ENCODE measurements around the gene KRT86. TPM values are rescaled to one million over a fixed set of nuclear protein-coding genes. Genes with fewer than 3 reads are reported as not detected.

KRT86 gene
- total RNA-seq, 1 donor from 2014 or later: 1.1 TPM

DNA sequence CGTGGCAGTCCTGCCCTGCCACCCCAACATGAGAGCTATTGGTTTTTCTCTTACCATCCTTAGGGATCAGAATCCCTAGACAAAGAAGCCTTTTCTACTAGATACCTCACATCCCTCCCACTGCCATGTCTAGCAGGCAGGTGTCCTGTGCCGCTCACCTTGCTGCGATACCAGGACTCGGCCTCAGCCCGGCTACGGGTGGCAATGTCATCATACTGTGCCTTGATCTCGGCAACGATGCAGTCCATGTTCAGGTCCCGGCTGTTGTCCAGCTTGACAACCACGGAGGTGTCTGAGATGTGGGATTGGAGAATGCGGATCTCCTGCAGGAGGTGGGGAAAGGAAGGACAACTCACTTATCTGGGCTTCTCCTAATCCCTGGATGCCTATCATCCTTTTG is 42.3 kb downstream of the KRT86 start:
- Histone ChIP-seq H3K27ac (no peak overlapping the region), H3K4me3 (no peak overlapping the region), H3K9me3 (no peaks in the 10 kb centered on the region), H3K4me1 (no peaks in the 10 kb centered on the region), H3K36me3 (no peaks in the 10 kb centered on the region), H3K27me3 (peaks cover 30% of the 10 kb centered on the region)
- TF ChIP-seq, protein P1, sequence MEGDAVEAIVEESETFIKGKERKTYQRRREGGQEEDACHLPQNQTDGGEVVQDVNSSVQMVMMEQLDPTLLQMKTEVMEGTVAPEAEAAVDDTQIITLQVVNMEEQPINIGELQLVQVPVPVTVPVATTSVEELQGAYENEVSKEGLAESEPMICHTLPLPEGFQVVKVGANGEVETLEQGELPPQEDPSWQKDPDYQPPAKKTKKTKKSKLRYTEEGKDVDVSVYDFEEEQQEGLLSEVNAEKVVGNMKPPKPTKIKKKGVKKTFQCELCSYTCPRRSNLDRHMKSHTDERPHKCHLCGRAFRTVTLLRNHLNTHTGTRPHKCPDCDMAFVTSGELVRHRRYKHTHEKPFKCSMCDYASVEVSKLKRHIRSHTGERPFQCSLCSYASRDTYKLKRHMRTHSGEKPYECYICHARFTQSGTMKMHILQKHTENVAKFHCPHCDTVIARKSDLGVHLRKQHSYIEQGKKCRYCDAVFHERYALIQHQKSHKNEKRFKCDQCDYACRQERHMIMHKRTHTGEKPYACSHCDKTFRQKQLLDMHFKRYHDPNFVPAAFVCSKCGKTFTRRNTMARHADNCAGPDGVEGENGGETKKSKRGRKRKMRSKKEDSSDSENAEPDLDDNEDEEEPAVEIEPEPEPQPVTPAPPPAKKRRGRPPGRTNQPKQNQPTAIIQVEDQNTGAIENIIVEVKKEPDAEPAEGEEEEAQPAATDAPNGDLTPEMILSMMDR (IDR thresholded peaks at IDR 0.05): no peak
- DNase-seq: no peak
- intact Hi-C loops (cut with DNase I): no loop called here
- no peak for ATAC-seq

GRCh38 chr12:52317468-52318052 is 43.1 kb downstream of the KRT86 start:
- no peak overlapping the region for H3K4me3 ChIP-seq
- H3K9me3 ChIP-seq: no peaks in the 10 kb centered on the region
- no peak overlapping the region for H3K27ac ChIP-seq
- intact Hi-C loops (cut with DNase I): no loop called here
- H3K4me1 ChIP-seq: no peaks in the 10 kb centered on the region
- DNase-seq (no peak), ATAC-seq (no peak)
- H3K36me3 ChIP-seq: no peaks in the 10 kb centered on the region
- TF ChIP-seq, protein P1 (IDR thresholded peaks at IDR 0.05): no peak
- H3K27me3 ChIP-seq: peaks cover 24% of the 10 kb centered on the region

DNA sequence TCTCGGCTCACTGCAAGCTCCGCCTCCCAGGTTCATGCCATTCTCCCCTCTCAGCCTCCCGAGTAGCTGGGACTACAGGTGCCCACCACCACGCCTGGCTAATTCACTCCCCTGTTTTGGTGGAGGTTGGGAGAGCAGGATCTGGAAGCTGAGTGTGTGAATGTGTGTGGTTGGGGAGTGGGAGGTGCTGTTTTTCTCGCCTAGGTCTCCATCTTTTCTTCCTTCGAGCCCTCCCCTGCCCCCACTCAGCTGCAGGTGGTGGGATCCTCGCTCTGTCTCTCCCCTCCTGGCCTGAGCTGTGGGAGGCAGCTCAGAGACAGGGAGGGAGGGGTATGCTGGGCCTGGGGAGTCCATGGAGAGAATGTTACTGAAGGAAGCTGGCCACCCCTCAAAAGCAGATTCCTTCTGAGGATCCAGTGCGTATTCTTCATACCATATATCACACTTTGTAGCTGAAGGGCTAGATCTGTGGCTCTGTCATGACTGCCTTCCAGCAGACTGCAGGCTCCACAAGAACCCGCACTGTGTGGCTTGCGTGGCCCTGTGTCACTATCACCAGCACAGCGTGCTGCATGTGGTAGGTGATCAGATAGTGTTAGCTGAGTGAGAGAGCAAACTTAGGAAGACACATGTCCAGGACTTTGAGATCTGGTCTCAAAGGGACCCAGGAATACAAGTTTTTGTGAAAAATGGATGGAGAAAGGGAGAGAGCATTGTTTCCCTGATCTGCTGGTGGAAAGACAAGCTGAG is 44.0 kb downstream of the KRT86 start:
- TF ChIP-seq, protein P1 (IDR thresholded peaks at IDR 0.05): no peak
- intact Hi-C loops (cut with DNase I): no loop called here
- no peaks in the 10 kb centered on the region for H3K9me3 ChIP-seq
- H3K27ac ChIP-seq: no peak overlapping the region
- ATAC-seq (no peak), DNase-seq (no peak)
- H3K4me1 ChIP-seq: no peaks in the 10 kb centered on the region
- H3K27me3 ChIP-seq: peaks cover 23% of the 10 kb centered on the region
- no peak overlapping the region for H3K4me3 ChIP-seq
- H3K36me3 ChIP-seq: no peaks in the 10 kb centered on the region

DNA sequence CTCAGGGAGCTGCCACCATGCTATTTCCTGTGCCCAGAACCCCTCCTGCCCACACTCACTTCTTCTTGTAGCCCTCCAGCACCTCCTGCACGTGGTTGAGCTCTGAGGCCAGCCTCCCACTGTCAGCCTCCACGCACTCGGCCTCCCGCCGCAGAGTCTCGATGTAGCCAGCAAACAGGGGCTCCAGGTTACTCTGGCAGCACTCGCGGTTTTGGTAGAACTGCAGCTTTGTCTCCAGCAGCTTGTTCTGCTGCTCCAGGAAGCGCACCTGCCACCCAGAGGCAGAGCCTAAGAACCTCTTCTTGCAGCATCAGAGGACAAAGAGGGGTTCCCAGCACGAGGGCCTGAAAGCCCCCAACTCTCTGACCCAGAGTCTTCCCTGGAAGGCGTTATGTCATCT is 44.7 kb downstream of the KRT86 start:
- H3K4me3 ChIP-seq: no peak overlapping the region
- H3K36me3 ChIP-seq: no peaks in the 10 kb centered on the region
- TF ChIP-seq, protein P1 (IDR thresholded peaks at IDR 0.05): no peak
- ATAC-seq (no peak), DNase-seq (no peak)
- H3K27me3 ChIP-seq: peaks cover 23% of the 10 kb centered on the region
- no peaks in the 10 kb centered on the region for H3K4me1 ChIP-seq
- no peak overlapping the region for H3K27ac ChIP-seq
- intact Hi-C loops (cut with DNase I): no loop called here
- H3K9me3 ChIP-seq: no peaks in the 10 kb centered on the region

DNA sequence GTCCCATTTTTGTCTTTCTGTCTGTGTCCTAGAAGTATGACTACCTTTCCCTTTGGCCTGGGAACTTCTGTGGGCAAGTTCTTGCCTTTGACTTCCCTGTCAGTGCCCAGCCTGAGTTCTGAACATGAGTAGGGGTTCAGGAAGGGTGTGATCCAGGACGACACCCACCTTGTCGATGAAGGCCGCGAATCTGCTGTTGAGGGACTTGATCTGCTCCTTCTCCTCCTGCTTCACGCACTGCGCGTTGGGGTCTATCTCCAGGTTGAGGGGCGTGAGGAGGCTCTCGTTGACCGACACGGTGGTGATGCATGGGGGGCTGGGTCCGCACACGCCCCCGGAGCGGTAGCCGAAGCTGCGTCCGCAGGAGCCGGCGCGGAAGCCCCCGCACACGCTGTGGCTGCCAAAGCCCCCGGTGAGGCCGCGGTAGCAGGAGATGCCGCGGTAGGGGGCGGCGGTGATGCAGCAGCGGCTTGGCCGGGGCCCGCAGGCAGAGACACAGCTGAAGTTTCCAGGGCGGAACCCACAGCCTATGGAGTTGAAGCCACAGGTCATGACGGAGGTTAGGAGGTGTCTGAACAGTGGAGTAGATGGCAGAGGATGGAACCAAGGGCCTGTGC is 46.4 kb downstream of the KRT86 start, which contains the start of gene KRT83:
KRT83 (minus strand) TSS at position 615 of the 617 bp plus-strand sequence; CDS start at position 552, 63 bp downstream.
- intact Hi-C loops (cut with DNase I): no loop called here
- TF ChIP-seq, protein P1 (IDR thresholded peaks at IDR 0.05): no peak
- H3K4me1 ChIP-seq: no peaks in the 10 kb centered on the region
- no peaks in the 10 kb centered on the region for H3K9me3 ChIP-seq
- H3K27me3 ChIP-seq: peaks cover 23% of the 10 kb centered on the region
- H3K27ac ChIP-seq: no peak within 1 kb of the TSS
- no peaks in the 10 kb centered on the region for H3K36me3 ChIP-seq
- ATAC-seq (no peak), DNase-seq (no peak)
- no peak within 1 kb of the TSS for H3K4me3 ChIP-seq
